Testis (tissue), 2 donors: ENCODE data around the gene CFAP58.

Experiments
- CTCF ChIP-seq, 3 experiments: fragments of 450-650 bp in 2 of 3; fragments of 200-600 bp in 1 of 3; sonication (generic) in 1 of 3; IDR thresholded peaks; one replicate each; pipeline ENCODE4 v1.5.1; 2016 to 2019; ENCODE audit warnings: antibody characterized with exemption in 3 of 3, mild to moderate bottlenecking in 2 of 3, moderate library complexity in 1 of 3
- POLR2A ChIP-seq: fragments of 450-650 bp; IDR thresholded peaks from one replicate; pipeline ENCODE4 v1.6.1; 2017; ENCODE audit warnings: antibody characterized with exemption, mild to moderate bottlenecking, moderate library complexity

GRCh38 chr10:104415526-104416165 lies 62.0 kb downstream of the CFAP58 start:
- no peak for TF ChIP-seq CTCF (IDR thresholded peaks at IDR 0.05)
- no peak for TF ChIP-seq POLR2A
